GM18505 (cell line): ENCODE data around the gene TIMMDC1.
A peak's percentile ranks its signal among the peaks of the same experiment; 100 is the strongest.

ENCODE experiments used
- ATAC-seq: cut with Tn5 transposase; IDR thresholded peaks from one replicate; pipeline ENCODE4 v1.9.1; 2021; ENCODE audit not compliant: unreplicated experiment
- POLR2A ChIP-seq: IDR thresholded peaks from 4 replicates; pipeline ENCODE4 v1.6.1; 2011; ENCODE audit warnings: borderline replicate concordance; ENCODE audit not compliant: insufficient read depth, insufficient read length; ENCODE audit errors: extremely low read depth

TIMMDC1 gene, protein sequence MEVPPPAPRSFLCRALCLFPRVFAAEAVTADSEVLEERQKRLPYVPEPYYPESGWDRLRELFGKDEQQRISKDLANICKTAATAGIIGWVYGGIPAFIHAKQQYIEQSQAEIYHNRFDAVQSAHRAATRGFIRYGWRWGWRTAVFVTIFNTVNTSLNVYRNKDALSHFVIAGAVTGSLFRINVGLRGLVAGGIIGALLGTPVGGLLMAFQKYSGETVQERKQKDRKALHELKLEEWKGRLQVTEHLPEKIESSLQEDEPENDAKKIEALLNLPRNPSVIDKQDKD

DNA sequence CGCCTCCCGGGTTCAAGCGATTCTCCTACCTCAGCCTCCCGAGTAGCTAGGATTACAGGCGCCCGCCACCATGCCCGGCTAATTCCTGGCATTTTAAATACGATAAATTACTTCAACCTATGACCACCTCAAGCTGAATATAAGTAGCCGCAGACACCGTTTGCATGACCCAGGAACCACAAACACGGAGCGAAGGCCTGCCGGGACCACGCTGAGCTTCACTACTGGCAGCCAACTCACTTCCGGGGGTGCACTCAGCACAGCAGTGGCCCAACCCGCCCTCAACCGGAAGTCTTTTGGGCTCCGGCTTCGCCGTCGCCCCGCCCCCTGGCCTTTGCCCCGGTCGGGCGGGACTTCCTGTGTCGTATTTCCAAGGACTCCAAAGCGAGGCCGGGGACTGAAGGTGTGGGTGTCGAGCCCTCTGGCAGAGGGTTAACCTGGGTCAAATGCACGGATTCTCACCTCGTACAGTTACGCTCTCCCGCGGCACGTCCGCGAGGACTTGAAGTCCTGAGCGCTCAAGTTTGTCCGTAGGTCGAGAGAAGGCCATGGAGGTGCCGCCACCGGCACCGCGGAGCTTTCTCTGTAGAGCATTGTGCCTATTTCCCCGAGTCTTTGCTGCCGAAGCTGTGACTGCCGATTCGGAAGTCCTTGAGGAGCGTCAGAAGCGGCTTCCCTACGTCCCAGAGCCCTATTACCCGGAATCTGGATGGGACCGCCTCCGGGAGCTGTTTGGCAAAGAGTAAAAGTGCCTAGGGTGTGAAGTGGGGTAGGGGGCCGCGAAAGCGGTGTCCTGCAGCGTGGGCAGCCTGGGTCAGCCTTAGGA, at the start of gene TIMMDC1:
Gene TIMMDC1 (plus strand): TSS at position 362 of the 826 bp plus-strand sequence. CDS start 187 bp downstream, at position 549.
- TF ChIP-seq POLR2A = peak; percentile 95
- peak; percentile 99 for ATAC-seq

GRCh38 chr3:119453822-119454221, 44.5 kb upstream of the TIMMDC1 start:
- no peak for ATAC-seq
- TF ChIP-seq POLR2A = no peak

DNA sequence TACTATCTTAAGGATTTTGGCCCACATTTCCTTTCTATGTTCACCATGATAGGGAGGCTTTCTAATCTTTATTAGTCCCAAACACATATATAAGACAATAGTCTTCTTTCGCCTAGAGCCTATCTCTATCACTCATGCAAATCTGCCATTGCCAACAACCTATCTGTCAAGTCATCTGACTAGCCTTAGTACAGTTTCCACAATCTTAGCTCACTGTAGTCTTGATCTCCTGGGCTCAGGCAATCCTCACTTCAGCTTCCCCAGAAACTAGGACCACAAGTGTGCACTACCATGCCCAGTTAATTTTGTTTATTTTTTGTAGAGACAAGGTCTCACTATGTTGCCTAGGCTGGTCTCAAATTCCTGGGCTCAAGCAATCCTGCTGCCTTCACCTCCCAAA, 41.9 kb upstream of the TIMMDC1 start:
- no peak for TF ChIP-seq POLR2A
- ATAC-seq = no peak

DNA sequence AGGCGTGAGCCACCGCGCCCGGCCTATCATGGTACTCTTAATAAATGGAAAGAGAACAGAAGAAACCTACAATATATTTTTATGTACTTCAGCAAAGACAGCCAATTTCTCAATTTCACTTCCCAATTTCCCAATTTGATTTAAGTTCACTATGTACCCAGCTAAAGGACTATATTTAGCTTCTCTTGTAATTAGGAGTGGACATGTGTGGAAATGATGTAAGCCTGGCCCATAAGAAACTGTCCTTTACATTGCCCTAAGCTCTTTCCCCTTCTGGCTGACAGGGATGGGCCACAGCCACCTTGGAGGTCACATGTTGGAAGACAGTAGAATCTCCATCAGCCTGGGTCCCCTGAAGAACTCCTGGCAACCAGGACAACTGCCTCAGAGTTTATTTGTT, 41.1 kb upstream of the TIMMDC1 start:
- no peak for TF ChIP-seq POLR2A
- no peak for ATAC-seq

DNA sequence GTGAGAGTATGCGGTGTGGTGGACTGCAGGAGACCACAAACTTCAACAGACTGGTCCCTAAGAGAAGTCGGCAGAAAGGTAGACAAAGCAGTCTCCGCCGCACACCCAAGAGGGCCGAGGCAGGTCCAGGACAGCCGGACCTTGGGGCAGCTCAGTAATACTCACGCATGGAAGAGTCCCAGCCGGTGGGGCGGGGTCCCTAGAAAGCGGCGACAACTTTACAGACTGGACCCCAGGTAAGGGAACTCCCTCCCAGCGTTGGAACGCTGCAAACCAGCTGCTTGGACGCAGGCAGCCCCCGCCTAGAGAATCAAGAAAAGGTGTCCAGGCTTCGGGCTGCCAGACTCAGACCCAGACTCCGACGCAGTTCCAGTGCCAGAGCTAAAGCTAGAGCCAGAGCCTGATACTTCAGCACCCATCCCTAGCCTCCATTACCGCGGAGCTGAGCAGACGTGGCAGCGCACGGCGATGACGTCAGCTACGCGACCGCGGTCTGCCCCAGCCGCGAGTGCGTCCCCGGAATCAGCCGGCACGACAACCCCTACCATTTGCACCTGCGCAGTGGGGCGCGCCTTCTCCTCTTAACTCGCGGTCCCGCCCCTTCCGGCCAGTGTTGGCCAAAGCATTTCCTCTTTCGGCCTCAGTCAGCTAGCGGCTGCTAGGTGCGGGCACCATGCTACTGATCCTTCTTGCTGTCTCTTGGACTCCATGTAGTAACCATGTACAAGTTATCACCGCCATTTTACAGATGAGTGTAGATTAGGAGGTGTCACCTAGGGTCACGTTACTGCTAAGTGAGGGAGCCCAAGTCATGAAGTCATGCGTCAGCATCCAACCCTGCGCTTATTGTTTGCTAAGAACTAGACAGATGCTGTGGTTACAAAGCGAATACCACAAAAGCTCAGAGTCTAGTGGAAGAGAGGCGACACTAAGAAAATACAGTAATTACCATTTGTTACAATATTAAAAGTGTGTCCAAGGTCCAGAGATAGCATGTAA, 34.9 kb upstream of the TIMMDC1 start, which contains the start of gene TMEM39A:
Gene TMEM39A (minus strand): TSS at position 445 of the 999 bp plus-strand sequence. CDS start 1,541 bp downstream, outside the sequence.
- peak; percentile 99 for TF ChIP-seq POLR2A
- peak; percentile 94 for ATAC-seq

DNA sequence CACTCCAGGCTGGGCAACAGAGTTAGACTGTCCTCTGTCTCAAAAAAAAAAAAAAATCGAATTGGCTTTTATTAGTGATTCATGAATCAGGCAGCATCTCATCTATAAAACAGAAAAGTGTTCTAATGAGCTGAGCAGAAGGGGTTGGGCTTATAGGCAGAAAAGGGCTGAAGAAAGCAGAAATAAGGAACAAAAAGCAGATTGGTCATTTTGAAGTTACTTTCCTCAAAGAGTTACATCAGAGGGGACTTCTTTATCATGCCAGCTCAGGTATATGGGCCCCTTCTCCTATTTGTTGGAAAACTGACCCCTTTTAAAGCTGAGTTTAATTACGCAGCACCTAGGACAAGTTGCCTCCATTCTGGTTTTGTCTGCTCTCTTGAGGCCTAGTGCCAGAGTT, 30.3 kb upstream of the TIMMDC1 start:
- ATAC-seq = no peak
- TF ChIP-seq POLR2A = no peak

DNA sequence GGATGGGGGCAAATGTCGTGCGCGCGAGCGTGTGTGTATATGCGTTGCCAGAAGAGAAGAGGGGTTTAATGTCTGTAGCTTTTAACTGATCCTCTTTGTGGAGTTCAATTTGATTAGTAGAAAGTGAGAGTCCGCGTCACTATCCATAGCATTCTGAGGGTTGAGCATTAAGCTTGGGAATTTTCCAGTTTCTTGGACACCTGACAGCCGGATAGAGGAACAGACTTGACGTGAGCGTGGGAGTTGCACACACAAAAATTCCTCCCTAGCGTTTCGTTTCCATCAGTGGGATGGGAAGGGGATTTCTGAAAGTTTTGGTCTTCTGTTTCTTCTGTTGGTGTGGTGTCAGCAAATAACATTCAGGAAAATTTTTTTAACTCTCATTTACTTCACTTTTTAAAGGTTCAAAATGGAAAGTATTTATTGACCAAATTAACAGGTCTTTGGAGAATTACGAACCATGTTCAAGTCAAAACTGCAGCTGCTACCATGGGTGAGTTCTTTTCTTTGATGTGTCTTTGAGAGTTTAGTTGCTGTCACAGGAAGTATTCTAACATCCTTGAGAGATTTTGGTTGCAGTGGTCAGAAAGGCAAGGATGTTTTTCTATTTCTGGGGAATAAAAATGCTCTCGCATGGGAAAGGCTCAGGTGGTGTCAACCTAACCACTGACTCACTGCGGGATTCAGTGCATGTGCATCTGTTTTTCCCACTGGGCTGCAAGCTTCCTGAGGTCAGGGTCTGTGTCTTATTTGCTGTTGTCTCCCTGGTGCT, 28.7 kb upstream of the TIMMDC1 start:
- TF ChIP-seq POLR2A = no peak
- no peak for ATAC-seq

DNA sequence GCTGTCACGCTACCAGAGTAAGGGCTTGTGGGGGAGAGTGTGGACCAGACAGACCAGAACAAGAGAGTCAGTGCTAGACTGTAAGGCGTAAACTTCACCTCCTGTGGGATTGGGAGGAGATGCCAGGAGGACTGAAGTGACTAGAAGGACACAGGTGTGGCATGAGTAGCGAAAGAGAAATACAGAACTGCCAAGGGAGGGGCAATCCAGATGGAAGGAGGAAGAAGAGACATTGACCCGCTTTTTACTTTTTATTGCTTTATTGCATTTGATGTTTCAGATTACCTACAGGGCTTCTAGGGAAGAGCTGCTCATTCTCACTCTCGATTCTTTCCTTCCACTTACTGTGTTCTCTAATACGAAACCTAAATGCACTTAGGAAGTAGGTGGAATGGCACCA, 27.5 kb upstream of the TIMMDC1 start:
- TF ChIP-seq POLR2A = no peak
- no peak for ATAC-seq

GRCh38 chr3:119481079-119481478, 17.3 kb upstream of the TIMMDC1 start:
- TF ChIP-seq POLR2A = no peak
- ATAC-seq = no peak

DNA sequence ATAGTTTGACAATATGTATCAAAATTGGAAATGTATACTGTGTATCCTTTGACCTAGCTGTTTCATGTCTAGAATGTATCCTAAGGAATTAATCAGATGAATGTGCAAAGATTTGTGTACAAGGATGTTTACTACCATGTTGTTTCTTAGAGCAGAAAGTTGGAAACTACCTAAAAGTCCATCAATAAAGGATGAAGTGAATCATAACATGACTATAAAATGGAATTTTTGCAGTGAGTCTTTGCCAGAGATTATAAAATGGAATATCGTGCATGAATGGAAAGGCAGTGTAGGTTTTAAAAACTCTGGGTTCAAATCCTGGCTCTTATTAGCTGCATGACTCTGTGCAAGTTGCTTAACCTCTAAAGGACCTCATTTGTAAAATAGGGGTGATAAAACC, 15.2 kb upstream of the TIMMDC1 start:
- no peak for ATAC-seq
- TF ChIP-seq POLR2A = no peak

DNA sequence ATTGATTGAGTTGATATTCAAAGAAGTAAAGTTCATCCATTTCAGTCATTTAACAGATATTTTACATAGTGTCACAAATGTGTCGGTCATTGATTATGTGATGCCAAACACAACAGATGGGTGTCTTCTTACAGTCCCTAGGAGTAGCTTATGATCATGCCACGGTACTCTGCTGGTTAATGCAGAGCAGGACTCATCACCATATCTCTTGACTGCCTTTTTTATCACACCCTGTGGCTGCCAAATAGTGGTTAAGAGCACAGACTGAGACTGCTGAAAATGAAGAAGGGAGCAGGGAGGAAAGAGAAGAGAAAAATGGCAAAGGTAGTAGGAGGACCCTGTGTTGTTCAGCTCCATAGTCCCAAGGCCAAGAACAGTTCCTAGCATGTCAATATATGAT, 12.8 kb upstream of the TIMMDC1 start:
- ATAC-seq = no peak
- no peak for TF ChIP-seq POLR2A

DNA sequence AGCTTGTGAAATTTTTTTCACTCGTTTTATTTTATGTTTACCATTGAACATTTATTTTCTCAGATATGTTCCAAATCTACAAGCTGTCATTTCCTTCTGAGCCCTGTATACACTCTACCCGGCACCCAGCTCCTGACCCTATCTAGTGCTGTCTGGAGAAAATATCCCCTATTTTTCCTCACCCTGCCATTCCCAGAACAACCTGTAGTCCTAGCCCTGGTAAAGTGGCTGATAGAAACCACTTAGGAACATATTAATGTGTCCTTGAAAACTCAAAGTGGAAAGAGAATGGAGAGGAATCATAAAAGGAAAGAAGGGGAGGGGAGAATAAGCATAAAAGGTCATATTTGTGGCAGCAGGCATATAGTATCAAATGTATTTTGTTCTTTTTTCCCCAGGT, 8.2 kb upstream of the TIMMDC1 start:
- TF ChIP-seq POLR2A = no peak
- ATAC-seq = no peak

DNA sequence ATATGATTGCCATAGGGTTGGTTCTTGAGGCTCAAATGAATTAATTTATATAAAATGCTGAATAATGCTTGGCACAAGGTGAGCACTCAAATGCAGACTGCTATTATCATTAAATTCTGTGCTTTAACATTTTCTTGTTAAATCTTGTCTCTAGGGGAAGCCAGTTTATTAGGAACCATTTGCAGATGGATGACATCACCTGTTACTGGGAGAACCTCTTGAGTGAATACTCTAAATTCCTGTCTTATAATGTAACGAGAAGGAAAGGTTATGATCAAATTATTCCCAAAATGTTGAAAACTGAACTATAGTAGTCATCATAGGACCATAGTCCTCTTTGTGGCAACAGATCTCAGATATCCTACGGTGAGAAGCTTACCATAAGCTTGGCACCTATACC, 6.2 kb upstream of the TIMMDC1 start:
- ATAC-seq = no peak
- no peak for TF ChIP-seq POLR2A

DNA sequence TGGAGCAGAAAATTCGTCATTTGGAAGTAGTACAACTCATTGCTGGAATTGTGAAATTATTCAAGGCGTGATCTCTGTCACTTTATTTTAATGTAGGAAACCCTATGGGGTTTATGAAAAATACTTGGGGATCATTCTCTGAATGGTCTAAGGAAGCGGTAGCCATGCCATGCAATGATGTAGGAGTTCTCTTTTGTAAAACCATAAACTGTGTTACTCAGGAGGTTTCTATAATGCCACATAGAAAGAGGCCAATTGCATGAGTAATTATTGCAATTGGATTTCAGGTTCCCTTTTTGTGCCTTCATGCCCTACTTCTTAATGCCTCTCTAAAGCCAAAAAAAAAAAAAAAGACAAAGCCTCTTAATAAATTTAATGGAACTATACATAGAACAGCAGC, 5.5 kb upstream of the TIMMDC1 start:
- TF ChIP-seq POLR2A = no peak
- ATAC-seq = no peak
